Activated CD4-positive, alpha-beta T cell treated with anti-CD3 and anti-CD28 coated beads for 36 hours (primary cell): Measurements from ENCODE around the gene HSD3B2. TPM values are rescaled to one million over a fixed set of nuclear protein-coding genes. Genes with fewer than 3 reads are reported as not detected.

Experiments used
- ATAC-seq: fragments of 200-7000 bp; cut with Tn5 transposase; one replicate; pipeline ENCODE4 v1.10.0; 2021; ENCODE audit warnings: mild to moderate bottlenecking, moderate library complexity
- CTCF ChIA-PET: fragments of 350-600 bp; sonication (Branson Sonifier 250); formaldehyde crosslinking; loops from one replicate; lab custom pipeline; 2021; ENCODE audit warnings: antibody characterized with exemption; lab: Charles Lee
- POLR2A ChIA-PET: fragments of 350-600 bp; sonication (Branson Sonifier 250); formaldehyde crosslinking; loops from one replicate; lab custom pipeline; 2021; ENCODE audit warnings: antibody characterized with exemption, inconsistent platforms; lab: Charles Lee
- DNase-seq: peaks from one replicate; pipeline ENCODE4 v3.0.0-alpha.2; 2020
- H3K27ac Mint-ChIP-seq: one replicate; pipeline ENCODE4 v1.8.0; 2021; ENCODE audit warnings: mixed read lengths
- H3K27me3 Mint-ChIP-seq: one replicate; pipeline ENCODE4 v1.8.0; 2021; ENCODE audit warnings: mixed read lengths
- H3K36me3 Mint-ChIP-seq: one replicate; pipeline ENCODE4 v1.8.0; 2021; ENCODE audit warnings: low read depth, mixed read lengths
- H3K4me1 Mint-ChIP-seq: one replicate; pipeline ENCODE4 v1.8.0; 2021; ENCODE audit warnings: mixed read lengths
- H3K4me3 Mint-ChIP-seq: one replicate; pipeline ENCODE4 v1.8.0; 2021; ENCODE audit warnings: mild to moderate bottlenecking, moderate library complexity, mixed read lengths
- H3K9me3 Mint-ChIP-seq: one replicate; pipeline ENCODE4 v1.8.0; 2021; ENCODE audit warnings: low read depth, mixed read lengths
- intact Hi-C, 2 experiments: fragments of 100-400 bp; cut with DNase I in 1 of 2; cut with micrococcal nuclease in 1 of 2; formaldehyde crosslinking; loops; one replicate each; pipeline versions ENCODE4 v1.14.2 to v1.15.1; 2022 to 2024; cut with DNase I, micrococcal nuclease
- total RNA-seq, 2 experiments: library from RNA; stranded (reverse); gene quantifications; one replicate each; pipeline ENCODE4 v1.2.3, GENCODE V29; 2021

HSD3B2 gene
- total RNA-seq, 2 experiments from 2014 or later = not detected

GRCh38 chr1:119466445-119466844, 51.5 kb downstream of the HSD3B2 start:
- DNase-seq = no peak
- ChIA-PET POLR2A (no interaction called here), CTCF (no interaction called here)
- Mint-ChIP-seq H3K9me3 (no peaks in the 10 kb centered on the region), H3K4me3 (no peak overlapping the region), H3K27me3 (peaks cover 5% of the 10 kb centered on the region), H3K27ac (no peak overlapping the region), H3K36me3 (no peaks in the 10 kb centered on the region), H3K4me1 (no peaks in the 10 kb centered on the region)
- ATAC-seq = no peak
- intact Hi-C loops = no loop called here

DNA sequence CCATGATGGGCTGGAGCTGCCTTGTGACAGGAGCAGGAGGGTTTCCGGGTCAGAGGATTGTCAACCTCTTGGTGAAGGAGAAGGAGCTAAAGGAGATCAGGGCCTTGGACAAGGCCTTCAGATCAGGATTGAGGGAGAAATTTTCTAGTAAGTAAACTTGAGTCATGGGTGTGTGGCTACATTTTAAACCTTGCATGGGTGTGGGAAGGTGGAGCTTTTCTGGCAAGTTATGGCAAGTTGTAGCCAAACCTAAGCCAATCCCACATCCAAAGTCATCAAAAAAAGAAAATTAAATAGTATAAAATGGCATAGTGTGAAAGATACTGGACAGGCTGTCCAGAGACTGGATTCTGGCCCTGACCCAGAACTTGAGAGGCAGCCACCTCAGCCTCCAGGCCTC, 52.3 kb downstream of the HSD3B2 start:
- ATAC-seq (no peak), DNase-seq (no peak)
- ChIA-PET POLR2A (no interaction called here), CTCF (no interaction called here)
- no peak overlapping the region for H3K27ac Mint-ChIP-seq
- intact Hi-C loops = no loop called here
- H3K4me3 Mint-ChIP-seq = no peak overlapping the region
- H3K4me1 Mint-ChIP-seq = no peaks in the 10 kb centered on the region
- no peaks in the 10 kb centered on the region for H3K9me3 Mint-ChIP-seq
- H3K36me3 Mint-ChIP-seq = no peaks in the 10 kb centered on the region
- peaks cover 7% of the 10 kb centered on the region for H3K27me3 Mint-ChIP-seq

DNA sequence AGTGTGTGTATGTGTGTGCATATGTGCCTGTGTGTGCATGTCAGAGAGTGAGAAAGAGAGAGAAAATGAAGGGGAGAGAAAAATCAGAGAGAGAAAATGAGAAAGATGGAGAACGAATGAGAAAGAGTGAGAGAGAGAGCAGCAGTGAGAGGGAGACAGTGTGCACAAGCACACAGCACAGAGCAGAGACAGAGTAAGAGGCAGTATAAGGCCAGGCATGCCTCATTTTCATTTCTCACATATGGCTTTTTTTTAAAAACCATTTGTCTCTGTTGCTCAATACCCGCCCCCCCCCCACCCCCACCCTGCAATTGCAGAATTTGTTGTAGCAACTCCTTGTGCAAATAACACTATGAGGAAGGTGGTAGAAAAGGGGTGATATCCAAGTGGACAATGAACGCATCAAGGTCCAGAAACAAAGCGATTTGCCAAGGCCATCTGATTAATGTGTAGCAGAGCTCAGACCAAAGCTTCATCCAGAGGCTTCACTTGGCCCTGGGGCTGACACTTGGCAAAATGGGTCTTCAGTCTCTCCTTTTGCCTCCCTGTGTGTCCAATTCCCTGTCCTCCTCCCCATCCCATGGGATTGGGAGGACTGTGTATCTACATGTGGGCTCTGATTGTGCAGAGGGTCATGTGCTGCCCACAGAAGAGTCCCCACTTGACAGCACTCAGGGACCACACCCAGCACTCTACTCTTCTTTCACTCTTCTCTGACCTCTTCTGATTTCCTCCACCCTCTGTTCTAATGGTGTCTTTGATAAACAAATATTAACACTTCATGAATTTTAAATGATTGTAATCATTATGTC, 53.1 kb downstream of the HSD3B2 start:
- CTCF ChIA-PET = no interaction called here
- no peak overlapping the region for H3K27ac Mint-ChIP-seq
- DNase-seq (no peak), ATAC-seq (no peak)
- POLR2A ChIA-PET = no interaction called here
- H3K27me3 Mint-ChIP-seq = peaks cover 8% of the 10 kb centered on the region
- no peaks in the 10 kb centered on the region for H3K36me3 Mint-ChIP-seq
- no peak overlapping the region for H3K4me3 Mint-ChIP-seq
- intact Hi-C loops = no loop called here
- no peaks in the 10 kb centered on the region for H3K9me3 Mint-ChIP-seq
- H3K4me1 Mint-ChIP-seq = no peaks in the 10 kb centered on the region

- intact Hi-C loops = no loop called here
These were observed 54.8 kb downstream of the HSD3B2 start for GRCh38 chr1:119469741-119470140.

GRCh38 chr1:119470377-119470776, 55.4 kb downstream of the HSD3B2 start:
- intact Hi-C loops = no loop called here
- no peak for ATAC-seq
- H3K4me3 Mint-ChIP-seq = no peak overlapping the region

More at GRCh38 chr1:119469741-119470140, 54.8 kb downstream of the HSD3B2 start:
- Mint-ChIP-seq H3K4me1 (no peaks in the 10 kb centered on the region), H3K4me3 (no peak overlapping the region), H3K9me3 (no peaks in the 10 kb centered on the region), H3K27ac (no peak overlapping the region), H3K27me3 (peaks cover 8% of the 10 kb centered on the region), H3K36me3 (no peaks in the 10 kb centered on the region)
- CTCF ChIA-PET = no interaction called here
- no peak for ATAC-seq
- DNase-seq = no peak
- POLR2A ChIA-PET = no interaction called here

GRCh38 chr1:119470958-119471357, 56.0 kb downstream of the HSD3B2 start:
- ATAC-seq = no peak
- Mint-ChIP-seq H3K9me3 (no peaks in the 10 kb centered on the region), H3K4me1 (no peaks in the 10 kb centered on the region), H3K4me3 (no peak overlapping the region), H3K27me3 (peaks cover 11% of the 10 kb centered on the region), H3K36me3 (no peaks in the 10 kb centered on the region), H3K27ac (no peak overlapping the region)
- intact Hi-C loops = no loop called here
- CTCF ChIA-PET = no interaction called here
- DNase-seq = no peak
- POLR2A ChIA-PET = no interaction called here

More at GRCh38 chr1:119470377-119470776, 55.4 kb downstream of the HSD3B2 start:
- CTCF ChIA-PET = no interaction called here
- POLR2A ChIA-PET = no interaction called here
- Mint-ChIP-seq H3K27ac (no peak overlapping the region), H3K36me3 (no peaks in the 10 kb centered on the region), H3K9me3 (no peaks in the 10 kb centered on the region), H3K27me3 (peaks cover 11% of the 10 kb centered on the region), H3K4me1 (no peaks in the 10 kb centered on the region)
- DNase-seq = no peak

GRCh38 chr1:119471566-119471965, 56.6 kb downstream of the HSD3B2 start:
- intact Hi-C loops = no loop called here

DNA sequence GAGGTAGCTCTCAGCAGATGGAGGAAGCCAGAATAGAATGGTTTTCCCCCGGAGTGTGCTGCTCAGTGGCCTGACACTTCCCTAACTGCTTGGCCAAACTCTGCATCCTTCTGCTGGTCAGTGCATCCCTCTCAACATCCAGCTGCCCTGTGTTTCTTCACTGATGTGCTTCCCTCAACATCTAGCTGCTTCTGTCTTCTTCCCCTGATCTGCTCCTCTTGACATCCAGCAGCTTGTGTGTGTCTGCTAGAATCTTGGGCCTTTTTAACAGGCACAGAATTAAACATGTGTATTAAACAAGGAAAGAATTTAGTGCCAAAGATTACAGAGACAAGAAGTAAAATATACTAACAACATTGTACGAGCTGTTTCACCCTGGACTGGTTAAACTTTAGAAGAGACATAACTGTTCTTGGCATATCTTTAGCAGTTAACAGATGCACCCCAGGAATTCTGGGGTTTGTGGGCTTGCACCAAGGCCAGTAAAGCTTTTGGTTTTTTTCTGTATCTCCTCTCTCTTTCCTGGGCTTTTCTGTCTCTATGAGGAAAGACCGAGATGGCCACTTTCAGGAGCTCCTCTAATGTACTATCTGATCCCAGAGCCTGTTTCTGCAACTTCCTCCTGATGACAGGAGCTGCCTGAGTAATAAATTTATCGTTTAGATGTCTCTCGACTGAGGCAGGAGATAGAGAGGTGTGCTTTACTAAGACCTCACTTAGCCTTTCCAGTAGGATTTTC, 57.3 kb downstream of the HSD3B2 start:
- DNase-seq = no peak
- POLR2A ChIA-PET = no interaction called here
- peaks cover 13% of the 10 kb centered on the region for H3K27me3 Mint-ChIP-seq
- H3K36me3 Mint-ChIP-seq = no peaks in the 10 kb centered on the region
- ATAC-seq = no peak
- H3K27ac Mint-ChIP-seq = no peak overlapping the region
- CTCF ChIA-PET = interaction anchor here (0.8 kb wide), 1 partner anchor 24 kb away, joined by 3 read pairs; no protein-coding TSS in a partner anchor
- H3K4me3 Mint-ChIP-seq = no peak overlapping the region
- H3K4me1 Mint-ChIP-seq = no peaks in the 10 kb centered on the region
- H3K9me3 Mint-ChIP-seq = no peaks in the 10 kb centered on the region
- intact Hi-C loops = no loop called here

More at GRCh38 chr1:119471566-119471965, 56.6 kb downstream of the HSD3B2 start:
- Mint-ChIP-seq H3K36me3 (no peaks in the 10 kb centered on the region), H3K9me3 (no peaks in the 10 kb centered on the region), H3K4me3 (no peak overlapping the region), H3K27ac (no peak overlapping the region), H3K27me3 (peaks cover 11% of the 10 kb centered on the region), H3K4me1 (no peaks in the 10 kb centered on the region)
- CTCF ChIA-PET = interaction anchor here (0.8 kb wide), 1 partner anchor 23 kb away, joined by 3 read pairs; no protein-coding TSS in a partner anchor
- ATAC-seq = no peak
- POLR2A ChIA-PET = no interaction called here
- DNase-seq = no peak

Other genes with a start within 250 kb of the HSD3B2 start
- not detected for gene HAO2, start 46.4 kb upstream of the HSD3B2 start, total RNA-seq
- gene HSD3B1, start 92.1 kb downstream of the HSD3B2 start, total RNA-seq = not detected
- under 1 TPM; 0.50 to 0.63 TPM for gene ZNF697, start 233.1 kb downstream of the HSD3B2 start, total RNA-seq